AG09319 (cell line): ENCODE results near the gene FAM193A.
"Not testable (repeated sequence)": the region's sequence is repeated elsewhere in the genome, so short reads cannot be mapped to it uniquely, and the experiment has no call there.

Experiments
- DNase-seq: peaks from one replicate; pipeline ENCODE4 v3.0.0-alpha.2; 2010; ENCODE audit warnings: low read depth; ENCODE audit errors: extremely low read depth
- CTCF ChIP-seq: IDR thresholded peaks from 2 replicates; pipeline ENCODE4 v1.5.1; 2011; ENCODE audit warnings: low read depth, mild to moderate bottlenecking, inconsistent platforms, low read length, moderate library complexity

FAM193A gene

GRCh38 chr4:2621419-2621818, 85.0 kb downstream of the FAM193A start:
- no peak for DNase-seq
- no peak for TF ChIP-seq CTCF

GRCh38 chr4:2623442-2623841, 87.0 kb downstream of the FAM193A start:
- no peak for DNase-seq
- TF ChIP-seq CTCF: no peak

- no peak for TF ChIP-seq CTCF
- no peak for DNase-seq
Measured at GRCh38 chr4:2624782-2625530, 88.5 kb downstream of the FAM193A start.

GRCh38 chr4:2626231-2626630, 89.8 kb downstream of the FAM193A start:
- no peak for TF ChIP-seq CTCF
- DNase-seq: no peak

- no peak for TF ChIP-seq CTCF
- DNase-seq: no peak
Measured at GRCh38 chr4:2630556-2631273, 94.3 kb downstream of the FAM193A start.

- no peak for DNase-seq
- no peak for TF ChIP-seq CTCF
Measured at GRCh38 chr4:2634014-2634413, 97.6 kb downstream of the FAM193A start.

GRCh38 chr4:2636331-2636730, 99.9 kb downstream of the FAM193A start:
- no peak for TF ChIP-seq CTCF
- no peak for DNase-seq

- not testable (repeated sequence) for DNase-seq
Measured at GRCh38 chr4:2636994-2637393, 100.5 kb downstream of the FAM193A start.
